Prostate gland (tissue), 2 donors: Measurements from ENCODE around the gene C20orf144. TPM values are rescaled to one million over a fixed set of nuclear protein-coding genes. Genes with fewer than 3 reads are reported as not detected.

Experiments
- DNase-seq: peaks from one replicate; pipeline ENCODE4 v3.0.0-alpha.2; 2019; ENCODE audit warnings: low spot score
- H3K27ac ChIP-seq, 2 donors: fragments of 200-600 bp; sonication (generic); 2 replicates each; pipeline ENCODE4 v1.5.1; 2017 to 2019
- H3K27me3 ChIP-seq: fragments of 200-600 bp; sonication (generic); replicated peaks from 2 replicates; pipeline ENCODE4 v1.5.1; 2019; ENCODE audit not compliant: insufficient read depth
- H3K36me3 ChIP-seq, 2 donors: fragments of 200-600 bp; sonication (generic); 1 replicate in 1 of 2; 2 replicates in 1 of 2; pipeline versions ENCODE4 v1.5.1 to v1.8.1; 2017 to 2019
- H3K4me1 ChIP-seq: fragments of 200-600 bp; sonication (generic); replicated peaks from 2 replicates; pipeline ENCODE4 v1.5.1; 2019
- H3K4me3 ChIP-seq, 2 donors: fragments of 200-600 bp; sonication (generic); 2 replicates each; pipeline ENCODE4 v1.5.1; 2017 to 2019
- H3K9me3 ChIP-seq: fragments of 200-600 bp; sonication (generic); 2 replicates; pipeline ENCODE4 v1.5.1; 2017
- CTCF ChIP-seq, 4 experiments: fragments of 200-600 bp in 2 of 4; fragments of 450-650 bp in 2 of 4; sonication (generic) in 2 of 4; IDR thresholded peaks; 1 replicate in 3 of 4; 2 replicates in 1 of 4; pipeline ENCODE4 v1.5.1; 2016 to 2019; ENCODE audit warnings: antibody characterized with exemption in 4 of 4, mild to moderate bottlenecking in 2 of 4, moderate library complexity in 2 of 4
- POLR2A ChIP-seq: fragments of 450-650 bp; IDR thresholded peaks from one replicate; pipeline ENCODE4 v1.6.1; 2016; ENCODE audit warnings: antibody characterized with exemption, mild to moderate bottlenecking
- POLR2AphosphoS5 ChIP-seq: sonication (generic); formaldehyde crosslinking; IDR thresholded peaks from one replicate; pipeline ENCODE4 v1.6.1; 2017; ENCODE audit warnings: antibody characterized with exemption
- WGBS: methylation state at CpG from one replicate; pipeline ENCODE4 v1.1.5; 2018; 5-methylcytosine and 5-hydroxymethylcytosine counted together
- intact Hi-C: fragments of 100-400 bp; cut with DNase I; formaldehyde crosslinking; loops from one replicate; pipeline ENCODE4 v1.14.2; 2022
- total RNA-seq, 2 donors: library from RNA; depleted of rRNA; stranded (reverse); fragments of >200 nt; gene quantifications; one replicate each; pipeline ENCODE4 v1.1.0, GENCODE V29; 2016

C20orf144 gene
- total RNA-seq, 2 donors from 2014 or later: 0.14 to 0.91 TPM

GRCh38 chr20:33702861-33703260, 40.7 kb downstream of the C20orf144 start:
- no peak overlapping the region for H3K4me3 ChIP-seq
- intact Hi-C loops: no loop called here
- no peak for DNase-seq

GRCh38 chr20:33703498-33704137, 41.5 kb downstream of the C20orf144 start:
- 93% methylated on average over 8 of the region's 8 CpGs for WGBS
- no peaks in the 10 kb centered on the region for H3K9me3 ChIP-seq
- no peak for DNase-seq
- H3K4me3 ChIP-seq: no peak overlapping the region
- TF ChIP-seq POLR2A (no peak), CTCF (IDR thresholded peaks at IDR 0.05) (no peak), POLR2AphosphoS5 (no peak)
- no peaks in the 10 kb centered on the region for H3K36me3 ChIP-seq
- H3K27me3 ChIP-seq: no peaks in the 10 kb centered on the region
- intact Hi-C loops: no loop called here
- no peak overlapping the region for H3K27ac ChIP-seq
- H3K4me1 ChIP-seq: no peaks in the 10 kb centered on the region

More at GRCh38 chr20:33702861-33703260, 40.7 kb downstream of the C20orf144 start:
- H3K36me3 ChIP-seq: no peaks in the 10 kb centered on the region
- H3K9me3 ChIP-seq: no peaks in the 10 kb centered on the region
- H3K4me1 ChIP-seq: no peaks in the 10 kb centered on the region
- no peak for TF ChIP-seq POLR2A
- no peak for TF ChIP-seq CTCF (IDR thresholded peaks at IDR 0.05)
- no peak for TF ChIP-seq POLR2AphosphoS5
- H3K27ac ChIP-seq: no peak overlapping the region
- H3K27me3 ChIP-seq: no peaks in the 10 kb centered on the region
- WGBS: 9% methylated on average over 5 of the region's 5 CpGs

- intact Hi-C loops: no loop called here
- 97% methylated on average over 11 of the region's 11 CpGs for WGBS
- no peak overlapping the region for H3K27ac ChIP-seq
- H3K36me3 ChIP-seq: no peaks in the 10 kb centered on the region
- H3K4me3 ChIP-seq: no peak overlapping the region
- H3K27me3 ChIP-seq: no peaks in the 10 kb centered on the region
- no peaks in the 10 kb centered on the region for H3K9me3 ChIP-seq
- no peak for DNase-seq
- TF ChIP-seq POLR2A (no peak), CTCF (IDR thresholded peaks at IDR 0.05) (no peak), POLR2AphosphoS5 (no peak)
- no peaks in the 10 kb centered on the region for H3K4me1 ChIP-seq
Observed at GRCh38 chr20:33704197-33704924, 42.2 kb downstream of the C20orf144 start.

- no peaks in the 10 kb centered on the region for H3K4me1 ChIP-seq
- intact Hi-C loops: no loop called here
- 87% methylated on average over 11 of the region's 11 CpGs for WGBS
- no peaks in the 10 kb centered on the region for H3K9me3 ChIP-seq
- no peaks in the 10 kb centered on the region for H3K36me3 ChIP-seq
- H3K27me3 ChIP-seq: no peaks in the 10 kb centered on the region
- no peak for DNase-seq
- H3K4me3 ChIP-seq: no peak overlapping the region
- TF ChIP-seq CTCF (IDR thresholded peaks at IDR 0.05): no peak
- H3K27ac ChIP-seq: no peak overlapping the region
Observed at GRCh38 chr20:33707668-33708067, 45.5 kb downstream of the C20orf144 start.

- H3K36me3 ChIP-seq: no peaks in the 10 kb centered on the region
- TF ChIP-seq POLR2AphosphoS5: no peak
- no peak for TF ChIP-seq POLR2A
- no peak for TF ChIP-seq CTCF (IDR thresholded peaks at IDR 0.05)
- no peaks in the 10 kb centered on the region for H3K4me1 ChIP-seq
- intact Hi-C loops: no loop called here
- no peak overlapping the region for H3K4me3 ChIP-seq
- no peaks in the 10 kb centered on the region for H3K9me3 ChIP-seq
- H3K27ac ChIP-seq: no peak overlapping the region
- no peak for DNase-seq
- no peaks in the 10 kb centered on the region for H3K27me3 ChIP-seq
- 82% methylated on average over 2 of the region's 2 CpGs for WGBS
Observed at GRCh38 chr20:33709398-33709797, 47.3 kb downstream of the C20orf144 start.
